Thoracic aorta (tissue), 2 donors: ENCODE data around the gene TOM1. TPM values are rescaled to one million over a fixed set of nuclear protein-coding genes. Genes with fewer than 3 reads are reported as not detected.

Experiments used
- ATAC-seq: fragments of 150-250 bp; one replicate; pipeline ENCODE4 v1.8.0; 2017; ENCODE audit warnings: low read depth; ENCODE audit not compliant: insufficient number of reproducible peaks, low FRiP score
- DNase-seq: peaks from one replicate; pipeline ENCODE4 v3.0.0-alpha.2; 2020; ENCODE audit warnings: low spot score
- H3K27ac ChIP-seq, 2 donors: fragments of 200-600 bp; sonication (generic); 1 replicate in 1 of 2; 2 replicates in 1 of 2; pipeline ENCODE4 v1.5.1; 2016; ENCODE audit warnings: mild to moderate bottlenecking in 2 of 2, moderate library complexity in 2 of 2
- H3K27me3 ChIP-seq: fragments of 200-600 bp; sonication (generic); replicated peaks from 2 replicates; pipeline ENCODE4 v1.6.0; 2016; ENCODE audit warnings: mild to moderate bottlenecking; ENCODE audit not compliant: insufficient read depth
- H3K36me3 ChIP-seq: fragments of 200-600 bp; sonication (generic); one replicate; pipeline ENCODE4 v1.5.1; 2016
- H3K4me1 ChIP-seq, 2 donors: fragments of 200-600 bp; sonication (generic); 1 replicate in 1 of 2; 2 replicates in 1 of 2; pipeline versions ENCODE4 v1.5.1 to v1.6.0; 2016; ENCODE audit warnings: low read depth in 2 of 2, mild to moderate bottlenecking in 1 of 2; ENCODE audit not compliant: control insufficient read depth in 1 of 2
- H3K4me3 ChIP-seq: fragments of 200-600 bp; sonication (generic); 2 replicates; pipeline ENCODE4 v1.5.1; 2016; ENCODE audit warnings: mild to moderate bottlenecking
- H3K9me3 ChIP-seq: fragments of 200-600 bp; sonication (generic); 2 replicates; pipeline ENCODE4 v1.5.1; 2016
- total RNA-seq, 2 donors: library from RNA; depleted of rRNA; stranded (reverse); fragments of >200 nt; gene quantifications; one replicate each; pipeline versions ENCODE4 v1.1.0 to v1.2.3, GENCODE V29; 2016
- TF ChIP-seq, protein P1 (sequence below): fragments of 200-600 bp; sonication (generic); IDR thresholded peaks from one replicate; pipeline ENCODE4 v1.5.1; 2019; ENCODE audit warnings: antibody characterized with exemption

The TOM1 gene
- total RNA-seq, 2 donors from 2014 or later = 64.7 to 78.4 TPM

- no peaks in the 10 kb centered on the region for H3K27me3 ChIP-seq
- DNase-seq = no peak
- ATAC-seq = no peak
- peaks cover 3 to 21% of the 10 kb centered on the region in 2 donors for H3K4me1 ChIP-seq
- H3K27ac ChIP-seq = no peak overlapping the region
- TF ChIP-seq, protein P1, sequence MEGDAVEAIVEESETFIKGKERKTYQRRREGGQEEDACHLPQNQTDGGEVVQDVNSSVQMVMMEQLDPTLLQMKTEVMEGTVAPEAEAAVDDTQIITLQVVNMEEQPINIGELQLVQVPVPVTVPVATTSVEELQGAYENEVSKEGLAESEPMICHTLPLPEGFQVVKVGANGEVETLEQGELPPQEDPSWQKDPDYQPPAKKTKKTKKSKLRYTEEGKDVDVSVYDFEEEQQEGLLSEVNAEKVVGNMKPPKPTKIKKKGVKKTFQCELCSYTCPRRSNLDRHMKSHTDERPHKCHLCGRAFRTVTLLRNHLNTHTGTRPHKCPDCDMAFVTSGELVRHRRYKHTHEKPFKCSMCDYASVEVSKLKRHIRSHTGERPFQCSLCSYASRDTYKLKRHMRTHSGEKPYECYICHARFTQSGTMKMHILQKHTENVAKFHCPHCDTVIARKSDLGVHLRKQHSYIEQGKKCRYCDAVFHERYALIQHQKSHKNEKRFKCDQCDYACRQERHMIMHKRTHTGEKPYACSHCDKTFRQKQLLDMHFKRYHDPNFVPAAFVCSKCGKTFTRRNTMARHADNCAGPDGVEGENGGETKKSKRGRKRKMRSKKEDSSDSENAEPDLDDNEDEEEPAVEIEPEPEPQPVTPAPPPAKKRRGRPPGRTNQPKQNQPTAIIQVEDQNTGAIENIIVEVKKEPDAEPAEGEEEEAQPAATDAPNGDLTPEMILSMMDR = no peak
- no peaks in the 10 kb centered on the region for H3K36me3 ChIP-seq
- no peak overlapping the region for H3K4me3 ChIP-seq
- H3K9me3 ChIP-seq = no peaks in the 10 kb centered on the region
Measured at GRCh38 chr22:35307372-35307771, 7.7 kb downstream of the TOM1 start.

DNA sequence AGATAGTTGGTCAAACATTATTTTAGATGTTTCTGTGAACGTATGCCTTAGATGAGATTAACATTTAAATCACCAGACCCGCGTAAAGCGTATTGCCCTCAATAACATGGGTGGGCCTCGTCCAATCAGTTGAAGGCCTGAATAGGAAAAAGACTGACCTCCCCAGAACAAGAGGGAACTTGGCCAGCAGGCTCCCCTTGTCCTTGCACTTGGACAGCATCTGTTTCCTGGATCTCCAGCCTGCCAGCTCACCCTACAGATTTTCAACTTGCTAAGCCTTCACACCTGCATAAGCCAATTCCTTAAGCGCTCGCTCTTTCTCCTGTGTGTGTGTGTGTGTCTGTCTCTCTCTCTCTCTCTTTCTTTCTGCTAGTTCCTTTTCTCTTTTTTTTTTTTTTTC is 8.2 kb downstream of the TOM1 start:
- DNase-seq = no peak
- H3K27ac ChIP-seq = no peak overlapping the region
- ATAC-seq = no peak
- H3K4me1 ChIP-seq = peaks cover 8 to 27% of the 10 kb centered on the region in 2 donors
- H3K36me3 ChIP-seq = no peaks in the 10 kb centered on the region
- no peaks in the 10 kb centered on the region for H3K27me3 ChIP-seq
- TF ChIP-seq, protein P1 = no peak
- no peaks in the 10 kb centered on the region for H3K9me3 ChIP-seq
- H3K4me3 ChIP-seq = no peak overlapping the region

DNA sequence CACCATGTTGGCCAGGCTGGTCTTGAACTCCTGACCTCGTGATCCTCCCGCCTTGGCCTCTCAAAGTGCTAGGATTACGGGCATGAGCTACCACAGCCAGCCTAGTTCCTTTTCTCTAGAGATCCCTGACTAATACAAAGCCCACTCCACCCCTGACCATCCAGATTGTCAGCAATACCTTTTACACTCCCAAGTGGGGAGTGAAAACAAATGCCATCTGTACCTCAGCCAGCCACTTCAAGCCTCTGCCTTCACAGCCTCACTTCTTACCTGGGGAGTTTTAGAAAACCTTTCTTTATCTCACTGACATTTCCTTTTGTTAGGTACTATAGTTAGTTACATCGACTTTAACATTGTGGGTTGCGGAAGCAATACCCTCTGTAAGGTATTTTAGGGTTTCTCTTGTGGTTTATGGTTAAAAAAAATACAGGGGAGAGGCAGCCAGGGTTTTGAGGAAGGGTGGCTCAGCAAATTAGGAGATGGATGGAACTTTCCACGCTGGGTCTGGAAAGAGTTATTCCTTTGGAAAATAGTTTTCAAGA is 8.9 kb downstream of the TOM1 start:
- ATAC-seq = no peak
- H3K27ac ChIP-seq = no peak overlapping the region

GRCh38 chr22:35310556-35311550 is 11.2 kb downstream of the TOM1 start:
- ATAC-seq = no peak
- Histone ChIP-seq H3K27me3 (no peaks in the 10 kb centered on the region), H3K36me3 (no peaks in the 10 kb centered on the region), H3K27ac (no peak overlapping the region), H3K4me3 (no peak overlapping the region), H3K4me1 (peaks cover 25 to 55% of the 10 kb centered on the region in 2 donors), H3K9me3 (no peaks in the 10 kb centered on the region)
- TF ChIP-seq, protein P1 = no peak
- DNase-seq = no peak

More for the DNA sequence above, 8.9 kb downstream of the TOM1 start:
- Histone ChIP-seq H3K4me3 (no peak overlapping the region), H3K4me1 (peaks cover 12 to 33% of the 10 kb centered on the region in 2 donors), H3K9me3 (no peaks in the 10 kb centered on the region), H3K27me3 (no peaks in the 10 kb centered on the region), H3K36me3 (no peaks in the 10 kb centered on the region)
- DNase-seq = no peak
- TF ChIP-seq, protein P1 = no peak

- Histone ChIP-seq H3K9me3 (no peaks in the 10 kb centered on the region), H3K36me3 (no peaks in the 10 kb centered on the region), H3K4me1 (peaks cover 25 to 55% of the 10 kb centered on the region in 2 donors), H3K27ac (no peak overlapping the region), H3K27me3 (no peaks in the 10 kb centered on the region), H3K4me3 (no peak overlapping the region)
- DNase-seq = no peak
- no peak for ATAC-seq
- TF ChIP-seq, protein P1 = no peak
Measured at GRCh38 chr22:35311551-35311999, 11.9 kb downstream of the TOM1 start.
